Caco-2 (cell line): ENCODE measurements around the gene ZKSCAN7. TPM values are rescaled to one million over a fixed set of nuclear protein-coding genes. Genes with fewer than 3 reads are reported as not detected.

ENCODE experiments used
- BruUV-seq: library from RNA; stranded (reverse); fragments of 400-500 nt; replicated peaks from 2 replicates; lab custom pipeline; 2021; lab: Mats Ljungman, UMichigan
- CTCF ChIA-PET: fragments of 300-600 bp; sonication (Branson Sonifier 250); formaldehyde crosslinking; loops from one replicate; lab custom pipeline; 2022; ENCODE audit warnings: antibody characterized with exemption; lab: Charles Lee
- POLR2A ChIA-PET: fragments of 300-600 bp; sonication (Branson Sonifier 250); formaldehyde crosslinking; loops from one replicate; lab custom pipeline; 2022; ENCODE audit warnings: antibody characterized with exemption; lab: Charles Lee
- DNase-seq, 2 experiments: peaks; one replicate each; pipeline versions ENCODE4 v3.0.0 to v3.0.0-alpha.2; 2020 to 2022
- H3K27me3 ChIP-seq: replicated peaks from 2 replicates; pipeline ENCODE4 v1.6.0; 2011; ENCODE audit warnings: low read length; ENCODE audit not compliant: control insufficient read depth, insufficient read depth
- H3K36me3 ChIP-seq: 2 replicates; pipeline ENCODE4 v1.5.1; 2011; ENCODE audit warnings: low read length; ENCODE audit not compliant: control insufficient read depth, insufficient read depth
- H3K4me1 ChIP-seq: fragments of 250-450 bp; sonication (Bioruptor Pico); 2 replicates; pipeline ENCODE4 v1.5.1; 2020; ENCODE audit warnings: mild to moderate bottlenecking
- H3K4me3 ChIP-seq: 2 replicates; pipeline ENCODE4 v1.5.1; 2011; ENCODE audit warnings: low read depth, mild to moderate bottlenecking, control low read depth, low read length
- H3K9me3 ChIP-seq: fragments of 250-450 bp; sonication (Bioruptor Pico); 2 replicates; pipeline ENCODE4 v1.5.1; 2020; ENCODE audit warnings: mild to moderate bottlenecking, moderate library complexity
- H3K27ac Mint-ChIP-seq: one replicate; pipeline ENCODE4 v1.8.0; 2022; ENCODE audit warnings: mixed read lengths; ENCODE audit not compliant: unreplicated experiment
- H3K27me3 Mint-ChIP-seq: one replicate; pipeline ENCODE4 v1.8.0; 2022; ENCODE audit warnings: mixed read lengths; ENCODE audit not compliant: insufficient read depth, unreplicated experiment
- H3K36me3 Mint-ChIP-seq: one replicate; pipeline ENCODE4 v1.8.0; 2022; ENCODE audit warnings: mild to moderate bottlenecking, mixed read lengths; ENCODE audit not compliant: insufficient read depth, unreplicated experiment
- H3K4me1 Mint-ChIP-seq: one replicate; pipeline ENCODE4 v1.8.0; 2022; ENCODE audit warnings: low read depth, mixed read lengths; ENCODE audit not compliant: unreplicated experiment
- H3K4me3 Mint-ChIP-seq: one replicate; pipeline ENCODE4 v1.8.0; 2022; ENCODE audit warnings: mild to moderate bottlenecking, moderate library complexity, mixed read lengths; ENCODE audit not compliant: unreplicated experiment
- H3K9me3 Mint-ChIP-seq: one replicate; pipeline ENCODE4 v1.8.0; 2022; ENCODE audit warnings: mixed read lengths; ENCODE audit not compliant: unreplicated experiment
- CTCF ChIP-seq, 2 experiments: fragments of 200-600 bp in 1 of 2; IDR thresholded peaks; 1 replicate in 1 of 2; 2 replicates in 1 of 2; pipeline versions ENCODE4 v1.5.1 to v1.8.0; 2011 to 2022; ENCODE audit warnings: antibody characterized with exemption in 1 of 2, control low read depth in 1 of 2, inconsistent platforms in 1 of 2, low read depth in 1 of 2, low read length in 1 of 2, mild to moderate bottlenecking in 1 of 2, moderate library complexity in 1 of 2; ENCODE audit not compliant: insufficient read depth in 1 of 2, severe bottlenecking in 1 of 2, unreplicated experiment in 1 of 2
- intact Hi-C: fragments of 100-400 bp; cut with micrococcal nuclease; formaldehyde crosslinking; loops from one replicate; pipeline ENCODE4 v1.10.0; 2022; ENCODE audit not compliant: unreplicated experiment
- total RNA-seq: library from RNA; stranded (reverse); gene quantifications from 2 replicates; pipeline ENCODE4 v1.2.3, GENCODE V29; 2022

Gene ZKSCAN7
- total RNA-seq, 1 experiment from 2014 or later, result not detected

- no peaks in the 10 kb centered on the region for H3K36me3 ChIP-seq
- Mint-ChIP-seq H3K4me3 (no peak overlapping the region), H3K27ac (no peak overlapping the region), H3K36me3 (peaks cover 6% of the 10 kb centered on the region), H3K4me1 (peaks cover 6% of the 10 kb centered on the region), H3K9me3 (no peaks in the 10 kb centered on the region), H3K27me3 (no peaks in the 10 kb centered on the region)
- CTCF ChIA-PET, result no interaction called here
- no peak for DNase-seq
- no peaks in the 10 kb centered on the region for H3K9me3 ChIP-seq
- intact Hi-C loops, result loop anchor here (5.0 kb wide), 1 partner anchor 1551 kb away; no protein-coding TSS in a partner anchor
- POLR2A ChIA-PET, result no interaction called here
- H3K27me3 ChIP-seq, result no peaks in the 10 kb centered on the region
- no TSS peak for BruUV-seq
- H3K4me1 ChIP-seq, result peaks cover 11% of the 10 kb centered on the region
- H3K4me3 ChIP-seq, result no peak overlapping the region
- no peak for TF ChIP-seq CTCF (IDR thresholded peaks at IDR 0.05; ENCODE audit: insufficient read depth in 1 of 2, low read depth in 1 of 2, low read length in 1 of 2, severe bottlenecking in 1 of 2, unreplicated experiment in 1 of 2)
Observed at GRCh38 chr3:44513513-44513912, 41.5 kb upstream of the ZKSCAN7 start.

GRCh38 chr3:44516230-44516629 is 38.8 kb upstream of the ZKSCAN7 start:
- ChIA-PET CTCF (no interaction called here), POLR2A (no interaction called here)
- H3K4me3 ChIP-seq, result no peak overlapping the region
- no peak for DNase-seq
- Mint-ChIP-seq H3K36me3 (no peaks in the 10 kb centered on the region), H3K9me3 (no peaks in the 10 kb centered on the region), H3K4me1 (peaks cover 6% of the 10 kb centered on the region), H3K27ac (no peak overlapping the region), H3K4me3 (no peak overlapping the region), H3K27me3 (no peaks in the 10 kb centered on the region)
- no TSS peak for BruUV-seq
- H3K27me3 ChIP-seq, result no peaks in the 10 kb centered on the region
- intact Hi-C loops, result no loop called here
- peaks cover 7% of the 10 kb centered on the region; the same call in 1 of the 2 replicates for H3K4me1 ChIP-seq
- no peaks in the 10 kb centered on the region for H3K36me3 ChIP-seq
- no peak for TF ChIP-seq CTCF (IDR thresholded peaks at IDR 0.05; ENCODE audit: insufficient read depth in 1 of 2, low read depth in 1 of 2, low read length in 1 of 2, severe bottlenecking in 1 of 2, unreplicated experiment in 1 of 2)
- H3K9me3 ChIP-seq, result no peaks in the 10 kb centered on the region

GRCh38 chr3:44518782-44519156 is 36.2 kb upstream of the ZKSCAN7 start:
- H3K27ac Mint-ChIP-seq, result no peak overlapping the region
- intact Hi-C loops, result no loop called here
- no peak for DNase-seq
- H3K27me3 ChIP-seq, result no peaks in the 10 kb centered on the region
- no peak overlapping the region for H3K4me3 Mint-ChIP-seq
- TF ChIP-seq CTCF (IDR thresholded peaks at IDR 0.05; ENCODE audit: insufficient read depth in 1 of 2, low read depth in 1 of 2, low read length in 1 of 2, severe bottlenecking in 1 of 2, unreplicated experiment in 1 of 2), result no peak
- peaks cover 3% of the 10 kb centered on the region for H3K27me3 Mint-ChIP-seq
- no peaks in the 10 kb centered on the region for H3K36me3 Mint-ChIP-seq
- H3K9me3 ChIP-seq, result no peaks in the 10 kb centered on the region
- ChIA-PET POLR2A (no interaction called here), CTCF (no interaction called here)
- no peaks in the 10 kb centered on the region for H3K9me3 Mint-ChIP-seq
- no peaks in the 10 kb centered on the region for H3K36me3 ChIP-seq
- H3K4me1 Mint-ChIP-seq, result no peaks in the 10 kb centered on the region
- BruUV-seq, result no TSS peak
- H3K4me3 ChIP-seq, result no peak overlapping the region
- no peaks in the 10 kb centered on the region for H3K4me1 ChIP-seq
